ENCODE data around the gene RASL11A.
"Not testable (repeated sequence)": the region's sequence is repeated elsewhere in the genome, so short reads cannot be mapped to it uniquely, and the experiment has no call there.

Gene RASL11A

DNA sequence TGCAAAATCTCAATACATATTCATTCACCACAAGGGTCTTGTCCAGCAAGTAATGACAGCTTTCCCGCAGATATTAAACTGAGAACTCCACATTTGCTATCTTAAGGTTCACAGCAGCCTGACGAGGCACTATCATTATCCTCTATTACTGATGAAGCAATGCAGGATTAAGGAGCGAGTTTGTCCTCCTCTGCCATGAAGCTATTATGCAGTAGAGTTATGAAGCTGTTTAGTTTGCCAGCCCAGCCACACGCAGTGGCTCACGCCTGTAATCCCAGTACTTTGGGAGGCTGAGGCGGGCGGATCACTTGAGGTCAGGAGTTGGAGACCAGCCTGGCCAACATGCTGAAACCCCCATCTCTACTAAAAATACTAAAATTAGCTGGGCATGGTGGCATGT is 29.8 kb downstream of the RASL11A start:
- DNase-seq (ENCODE audit: low read depth): not testable (repeated sequence)

DNA sequence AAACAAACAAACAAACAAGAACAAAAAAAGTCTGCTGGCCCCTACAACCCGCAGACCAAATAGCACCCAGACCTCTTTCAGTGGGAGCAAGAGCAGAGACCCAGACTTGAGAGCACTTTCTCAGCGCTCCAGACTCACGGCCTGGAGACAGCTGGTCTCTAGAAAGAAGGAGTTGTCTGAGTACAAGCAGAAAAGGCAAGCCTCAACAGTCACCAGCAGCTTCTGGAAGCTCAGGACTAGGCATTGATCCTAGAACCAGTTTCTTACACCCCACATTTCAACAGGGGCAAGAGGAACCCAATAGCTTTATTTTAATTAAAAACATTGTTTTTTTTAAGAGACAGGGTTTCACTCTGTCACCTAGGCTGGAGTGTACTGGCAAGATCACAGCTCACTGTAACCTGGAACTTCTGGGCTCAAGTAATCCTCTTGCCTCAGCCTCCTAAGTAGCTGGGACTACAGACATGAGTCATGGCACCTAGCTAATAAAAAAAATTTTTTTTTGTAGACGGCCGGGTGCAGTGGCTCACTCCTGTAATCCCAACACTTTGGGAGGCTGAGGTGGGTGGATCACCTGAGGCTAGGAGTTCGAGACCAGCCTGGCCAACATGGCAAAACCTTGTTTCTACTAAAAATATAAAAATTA is 30.4 kb downstream of the RASL11A start:
- DNase-seq (ENCODE audit: low read depth): no peak

DNA sequence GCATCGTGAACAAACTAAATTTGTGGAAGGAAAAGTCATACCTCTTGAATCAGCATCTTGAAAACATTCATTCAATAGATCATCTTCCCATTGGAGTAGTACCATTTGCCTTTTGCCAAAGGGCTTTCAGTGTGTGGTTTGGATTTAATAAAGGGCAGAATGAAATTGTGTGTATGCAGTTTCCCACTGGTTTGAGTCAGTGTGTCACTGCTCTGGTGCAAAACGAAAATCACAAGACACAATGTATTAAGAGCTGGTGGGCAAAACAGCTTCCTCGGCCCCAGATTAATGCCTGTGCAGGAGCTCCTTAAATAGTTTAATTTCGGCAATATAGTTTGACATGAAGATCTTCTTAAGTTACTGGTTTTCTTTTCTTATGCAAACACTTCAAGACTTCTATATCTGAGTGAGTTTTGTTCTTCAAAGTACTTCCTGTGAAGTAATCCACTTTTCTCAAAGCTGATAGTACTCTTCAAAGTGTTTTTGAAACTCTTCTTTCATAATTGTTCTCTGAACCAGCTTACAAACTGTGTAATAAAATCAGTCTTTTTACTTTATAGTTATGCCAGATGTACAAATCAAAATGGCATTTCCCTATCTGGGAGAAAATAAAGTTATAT is 32.1 kb downstream of the RASL11A start:
- DNase-seq (ENCODE audit: low read depth): no peak

DNA sequence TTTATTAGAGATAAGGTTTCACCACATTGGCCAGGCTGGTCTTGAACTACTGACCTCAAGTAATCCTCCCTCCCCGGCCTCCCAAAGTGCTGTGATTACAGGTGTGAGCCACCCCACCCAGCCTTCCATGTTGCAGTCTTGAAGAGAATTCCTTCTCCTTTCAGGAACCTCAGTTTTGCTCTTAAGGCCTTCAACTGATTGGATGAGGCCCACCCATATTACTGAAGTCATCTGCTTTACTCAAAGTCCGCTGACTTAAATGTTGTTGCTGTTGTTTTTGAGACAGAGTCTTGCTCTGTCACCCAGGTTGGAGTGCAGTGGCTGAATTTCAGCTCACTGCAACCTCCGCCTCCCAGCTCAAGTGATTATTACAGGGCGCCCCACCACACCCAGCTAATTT is 33.5 kb downstream of the RASL11A start:
- no peak for DNase-seq (ENCODE audit: low read depth)

DNA sequence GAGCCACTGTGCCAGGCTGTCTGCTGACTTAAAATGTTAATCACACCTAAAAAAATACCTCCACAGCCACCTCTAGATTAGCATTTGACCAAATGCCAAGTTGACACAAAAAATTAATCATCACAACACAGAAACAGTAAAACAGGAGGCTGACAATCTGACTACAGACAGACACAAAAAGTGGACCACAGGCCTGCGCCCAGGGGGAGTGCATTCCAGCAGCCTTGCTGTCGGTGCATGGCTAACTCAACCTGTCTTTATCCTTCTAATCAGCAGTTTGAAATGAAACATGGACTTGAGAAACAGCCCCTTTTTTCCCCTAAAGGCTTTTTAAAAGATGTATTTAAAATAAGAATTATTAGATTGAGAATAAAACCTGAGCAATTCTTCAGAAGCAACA is 34.0 kb downstream of the RASL11A start:
- no peak for DNase-seq (ENCODE audit: low read depth)

DNA sequence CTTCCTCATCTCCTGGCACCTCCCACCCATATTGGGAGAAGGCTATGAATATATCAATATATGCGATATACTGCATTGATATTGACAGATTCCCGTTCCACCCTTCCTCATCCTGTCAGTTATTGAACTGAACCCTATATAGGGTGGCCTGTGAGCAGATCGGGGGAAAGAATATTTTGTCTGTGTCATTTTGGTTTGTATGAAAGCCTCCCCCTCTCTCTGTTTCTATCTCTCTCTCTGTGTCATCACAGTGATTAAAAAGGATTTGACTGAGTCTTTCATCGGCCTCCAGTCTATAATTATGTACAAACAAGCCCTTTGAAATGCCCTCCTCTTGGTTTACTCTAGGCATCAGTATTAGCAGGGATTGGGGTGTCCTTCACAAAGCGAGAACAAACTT is 35.7 kb downstream of the RASL11A start:
- no peak for DNase-seq (ENCODE audit: low read depth)

DNA sequence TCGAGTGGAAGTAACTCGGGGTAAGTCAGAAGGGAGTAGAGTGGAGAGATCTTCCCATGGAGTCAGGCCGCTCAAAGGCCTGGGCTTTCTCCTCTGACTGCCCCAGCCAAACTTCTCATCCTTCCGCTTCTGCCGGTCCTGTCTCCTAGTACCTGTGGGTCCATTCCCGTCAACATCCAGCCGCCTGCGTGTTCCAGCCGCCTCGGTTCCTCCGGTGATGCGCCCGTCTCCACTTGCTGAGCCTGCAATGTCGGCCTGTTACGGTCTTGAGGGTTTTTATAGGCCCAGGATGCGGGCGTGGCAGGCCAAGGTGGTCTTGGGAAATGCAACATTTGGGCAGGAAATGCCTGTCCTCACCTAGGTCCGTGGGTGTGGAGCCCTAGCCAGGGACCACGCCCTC is 38.3 kb downstream of the RASL11A start:
- DNase-seq (ENCODE audit: low read depth): no peak

DNA sequence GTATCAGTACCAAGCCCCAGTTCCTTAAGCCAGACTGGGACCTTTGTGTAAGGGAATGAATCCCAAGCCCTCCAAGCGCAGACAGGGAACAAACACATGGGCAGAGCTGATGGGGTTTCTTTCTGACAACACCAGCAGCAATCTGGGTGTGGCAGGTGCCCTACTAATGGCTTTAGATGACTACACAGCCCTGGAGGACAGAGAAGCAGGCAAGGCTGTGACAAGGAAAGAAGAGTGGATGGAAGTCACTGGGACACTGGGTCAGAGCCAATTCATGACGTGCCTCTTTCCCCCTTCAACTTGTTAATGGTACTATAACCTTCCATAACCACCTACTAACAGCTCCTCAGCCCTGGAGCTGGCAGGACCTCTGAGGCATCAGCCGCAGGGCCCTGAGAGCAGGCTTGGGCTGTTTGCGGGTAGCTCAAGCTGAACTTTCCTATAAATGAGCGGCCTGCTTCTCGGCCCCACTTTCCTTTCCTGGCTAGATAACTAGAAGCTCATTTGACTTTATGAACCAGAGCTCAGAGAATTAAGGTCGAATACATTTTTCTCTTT is 38.9 kb downstream of the RASL11A start:
- DNase-seq (ENCODE audit: low read depth): no peak

DNA sequence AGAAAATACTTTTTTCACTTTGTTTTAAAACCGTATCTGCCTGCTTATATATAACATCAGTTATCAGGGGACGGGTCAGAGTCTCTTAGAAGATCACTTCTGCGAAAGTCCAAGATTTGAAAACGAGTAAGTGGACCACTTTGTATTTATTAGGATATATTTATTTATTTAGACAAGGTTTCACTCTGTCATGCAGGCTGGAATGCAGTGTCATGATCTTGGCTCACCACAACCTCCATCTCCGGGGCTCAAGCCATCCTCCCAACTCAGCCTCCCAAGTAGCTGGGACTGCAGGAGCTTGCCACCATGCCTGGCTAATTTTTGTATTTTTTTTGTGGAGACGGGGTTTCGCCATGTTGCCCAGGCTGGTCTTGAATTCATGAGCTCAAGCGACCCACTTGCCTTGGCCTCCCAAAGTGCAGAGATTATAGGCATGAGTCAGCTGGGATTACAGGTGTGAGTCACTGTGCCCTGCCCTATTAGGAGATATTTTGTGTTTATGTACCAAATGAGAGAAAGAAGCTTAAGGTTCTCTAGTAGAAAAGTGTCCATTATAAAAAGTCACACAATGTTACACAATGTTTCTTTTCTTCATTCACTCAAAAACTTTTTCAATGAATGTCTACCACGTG is 39.5 kb downstream of the RASL11A start:
- peak; percentile 30 for DNase-seq (ENCODE audit: low read depth)

DNA sequence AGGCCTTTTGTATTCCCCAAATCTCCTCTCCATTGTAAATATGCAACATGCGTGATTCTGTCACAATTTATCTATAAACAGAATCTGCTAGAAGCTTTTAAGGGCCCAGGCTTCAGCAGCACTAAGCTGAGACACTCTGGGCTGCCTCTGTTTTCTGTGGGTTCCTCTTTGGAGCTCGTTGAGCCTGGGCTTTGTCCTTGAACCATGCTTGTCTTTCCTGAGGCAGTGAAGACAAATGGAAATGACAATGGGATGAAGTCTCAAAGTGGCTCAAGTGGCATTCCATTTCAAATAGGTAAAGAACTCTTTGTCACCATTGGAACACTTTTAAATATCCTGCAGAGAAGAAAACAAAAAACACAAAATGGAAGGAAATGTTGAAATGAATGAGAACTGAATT is 40.3 kb downstream of the RASL11A start:
- no peak for DNase-seq (ENCODE audit: low read depth)

DNA sequence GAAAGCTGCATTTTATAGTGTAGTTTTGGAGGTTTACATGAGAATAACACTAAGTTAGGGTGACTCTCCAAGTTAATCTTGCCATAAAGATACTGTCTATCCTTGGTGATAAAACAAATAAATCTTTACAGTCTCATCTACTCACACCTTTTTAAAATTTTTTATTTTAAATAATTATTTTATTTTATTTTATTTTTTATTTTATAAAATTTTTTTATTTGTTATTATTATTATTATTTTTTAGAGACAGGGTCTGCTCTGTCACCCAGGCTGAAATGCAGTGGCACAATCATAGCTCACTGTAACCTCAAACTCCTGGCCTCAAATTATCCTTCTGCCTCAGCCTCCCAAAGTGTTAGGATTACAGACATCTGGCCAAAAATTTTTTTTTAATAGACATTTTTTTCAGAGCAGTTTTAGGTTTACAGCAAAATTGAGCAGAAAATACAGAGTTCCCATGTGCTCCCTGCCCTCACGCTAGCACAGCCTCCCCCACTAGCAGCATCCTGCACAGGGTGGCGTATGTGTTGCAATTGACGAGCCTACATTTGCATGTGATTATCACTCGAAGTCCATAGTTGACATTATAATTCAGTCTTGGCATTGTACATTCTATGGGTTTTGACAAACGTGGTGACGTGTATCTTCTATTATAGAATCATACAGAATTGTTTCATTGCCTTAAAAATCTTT is 41.0 kb downstream of the RASL11A start:
- no peak for DNase-seq (ENCODE audit: low read depth)

DNA sequence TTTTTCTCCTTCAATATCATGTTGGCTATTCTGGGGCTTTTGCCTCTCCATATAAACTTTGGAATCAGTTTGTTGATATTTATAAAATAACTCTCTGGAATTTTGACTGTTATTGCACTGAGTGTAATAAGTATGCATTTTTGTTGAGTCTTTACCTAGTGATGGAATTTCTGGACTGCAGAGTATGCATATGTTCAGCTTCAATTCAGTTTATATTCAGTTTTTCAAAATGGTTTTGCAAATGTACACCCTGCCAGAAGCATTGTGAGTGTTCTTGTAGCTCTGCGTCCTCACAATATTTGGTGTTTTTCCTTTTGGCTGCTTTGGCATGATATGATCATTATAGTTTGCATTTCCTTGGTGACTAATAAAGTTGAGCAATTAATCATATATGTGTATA is 43.1 kb downstream of the RASL11A start:
- no peak for DNase-seq (ENCODE audit: low read depth)

DNA sequence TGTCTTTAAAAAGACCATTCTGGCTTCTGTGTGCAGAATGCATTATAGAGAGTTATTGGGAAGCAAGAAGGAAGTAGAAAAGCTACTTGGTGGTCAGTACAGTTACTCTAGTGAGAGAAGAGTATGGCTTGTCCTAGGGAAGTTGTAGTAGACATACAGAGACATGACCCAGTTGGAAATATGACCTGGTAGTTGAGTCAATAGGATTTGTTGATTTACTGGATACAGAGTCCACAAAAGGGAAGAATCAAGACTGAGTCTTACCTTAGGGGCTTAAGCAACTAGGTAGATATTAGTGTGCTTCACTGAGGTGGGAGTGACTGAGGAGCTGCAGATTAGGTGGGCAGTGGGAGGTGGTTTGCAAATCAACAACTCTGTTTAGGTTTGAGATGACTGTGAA is 48.8 kb downstream of the RASL11A start:
- DNase-seq (ENCODE audit: low read depth): no peak

DNA sequence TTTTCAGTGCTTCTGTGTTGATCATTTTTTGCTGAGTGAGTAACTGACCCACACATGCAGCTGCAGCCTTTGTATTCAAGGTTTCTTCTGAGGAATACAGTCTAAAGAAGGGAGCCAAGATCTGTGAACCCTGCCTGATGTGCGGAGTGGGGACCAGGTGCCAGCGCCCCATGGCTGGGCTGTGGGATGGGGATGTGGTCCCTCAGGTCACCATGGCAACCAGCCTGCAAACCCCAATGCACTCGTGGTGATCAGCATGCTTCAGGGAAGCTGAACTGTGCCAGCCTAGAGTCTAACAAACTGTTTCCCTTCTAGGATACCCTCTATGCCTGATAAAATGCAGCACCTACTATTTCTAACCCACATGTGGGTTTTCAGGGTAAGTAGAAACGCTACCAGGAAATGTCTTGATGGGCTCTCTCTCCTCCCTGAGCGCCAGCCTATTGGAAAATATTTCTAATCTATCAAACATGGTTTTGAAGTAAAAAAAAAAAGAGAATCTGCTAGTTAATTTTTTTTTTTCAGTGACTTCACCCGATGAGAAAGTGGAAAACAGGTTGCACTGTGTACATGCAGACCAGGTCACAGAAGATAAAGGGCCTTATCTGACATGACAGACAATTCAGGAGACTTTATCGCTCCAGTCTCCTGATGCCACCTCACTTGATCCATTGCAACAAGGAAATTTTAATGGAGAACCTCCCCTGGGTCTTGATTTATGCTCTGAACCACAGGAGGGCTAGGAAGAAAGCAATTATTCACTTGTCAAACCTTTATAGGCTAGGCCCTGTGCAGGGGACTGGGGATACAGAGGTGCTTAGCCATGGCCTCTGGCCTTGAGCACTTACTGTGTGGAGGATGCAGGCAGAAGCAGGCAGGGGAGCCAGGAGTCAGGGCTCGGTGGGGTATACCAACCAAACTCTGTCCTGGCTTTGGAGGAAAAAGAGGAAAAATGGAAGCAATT is 51.1 kb downstream of the RASL11A start:
- DNase-seq (ENCODE audit: low read depth): no peak

DNA sequence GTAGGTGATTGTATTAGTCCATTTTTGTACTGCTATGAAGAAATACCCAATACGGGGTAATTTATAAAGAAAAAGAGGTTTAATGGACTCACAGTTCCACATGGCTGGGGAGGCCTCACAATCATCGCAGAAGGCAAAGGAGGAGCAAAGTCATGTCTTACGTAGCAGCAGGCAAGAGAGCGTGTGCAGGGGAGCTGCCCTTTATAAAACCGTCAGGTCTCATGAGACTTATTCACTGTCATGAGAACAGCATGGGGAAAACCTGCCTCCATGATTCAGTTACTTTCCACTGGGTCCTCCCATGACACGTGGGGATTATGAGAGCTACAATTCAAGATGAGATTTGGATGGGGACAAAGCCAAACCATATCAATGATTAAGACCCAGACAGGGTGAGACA is 51.8 kb downstream of the RASL11A start:
- not testable (repeated sequence) for DNase-seq (ENCODE audit: low read depth)

Measured in EH (cell line).